ENCODE results near the gene AATF. TPM values are rescaled to one million over a fixed set of nuclear protein-coding genes. Genes with fewer than 3 reads are reported as not detected.

Gene AATF
- total RNA-seq: 10 to 100 TPM; 76.7 to 78.8 TPM

DNA sequence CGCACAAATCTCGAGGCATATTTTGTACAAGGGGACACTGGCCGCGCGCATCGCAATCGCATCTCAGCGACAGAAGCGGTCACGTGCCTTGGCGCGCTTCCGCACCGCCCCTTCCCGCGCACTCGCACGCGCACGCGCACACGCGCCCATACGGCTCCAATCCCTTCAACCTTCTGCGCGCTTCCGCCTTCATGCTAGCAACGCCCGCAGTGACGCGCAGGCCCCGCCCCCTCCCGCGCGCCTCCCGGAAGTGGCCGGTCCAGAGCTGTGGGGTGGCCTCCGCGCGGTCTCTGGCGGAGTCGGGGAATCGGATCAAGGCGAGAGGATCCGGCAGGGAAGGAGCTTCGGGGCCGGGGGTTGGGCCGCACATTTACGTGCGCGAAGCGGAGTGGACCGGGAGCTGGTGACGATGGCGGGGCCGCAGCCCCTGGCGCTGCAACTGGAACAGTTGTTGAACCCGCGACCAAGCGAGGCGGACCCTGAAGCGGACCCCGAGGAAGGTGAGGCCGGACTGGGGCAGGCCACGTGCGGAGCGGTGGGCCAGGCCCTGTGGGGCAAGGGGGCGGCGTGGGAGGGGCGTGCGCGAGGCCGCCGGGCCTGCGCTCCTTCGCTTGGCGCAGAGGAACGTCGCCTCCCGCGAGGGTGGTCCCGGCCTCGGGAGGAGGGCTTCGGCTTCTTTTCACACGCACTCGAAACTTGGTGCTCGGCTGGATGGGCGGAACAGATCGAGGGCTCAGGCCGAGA, at the start of gene AATF:
Gene AATF (plus strand): TSS at position 238 of the 744 bp plus-strand sequence. CDS start 172 bp downstream, at position 410.
- ChIA-PET POLR2A (interaction anchor here (0.5 to 2.2 kb wide), 22 partner anchors 11 to 410 kb away, joined by 3 to 10 read pairs (median 4); partner anchors contain the start of genes LHX1 and MRM1), CTCF (interaction anchor here (0.7 to 1.6 kb wide), 4 partner anchors 98 to 290 kb away, joined by 3 read pairs; no protein-coding TSS in a partner anchor)
- Mint-ChIP-seq H3K36me3 (ENCODE audit: low read depth) (peaks cover 41% of the 10 kb centered on the region), H3K27me3 (peaks cover 40% of the 10 kb centered on the region), H3K9me3 (no peaks in the 10 kb centered on the region), H3K4me3 (peak within 1 kb of the TSS; percentile 91), H3K27ac (peak within 1 kb of the TSS; percentile 89), H3K4me1 (peaks cover 49% of the 10 kb centered on the region)
- peak; percentile 97 for DNase-seq

DNA sequence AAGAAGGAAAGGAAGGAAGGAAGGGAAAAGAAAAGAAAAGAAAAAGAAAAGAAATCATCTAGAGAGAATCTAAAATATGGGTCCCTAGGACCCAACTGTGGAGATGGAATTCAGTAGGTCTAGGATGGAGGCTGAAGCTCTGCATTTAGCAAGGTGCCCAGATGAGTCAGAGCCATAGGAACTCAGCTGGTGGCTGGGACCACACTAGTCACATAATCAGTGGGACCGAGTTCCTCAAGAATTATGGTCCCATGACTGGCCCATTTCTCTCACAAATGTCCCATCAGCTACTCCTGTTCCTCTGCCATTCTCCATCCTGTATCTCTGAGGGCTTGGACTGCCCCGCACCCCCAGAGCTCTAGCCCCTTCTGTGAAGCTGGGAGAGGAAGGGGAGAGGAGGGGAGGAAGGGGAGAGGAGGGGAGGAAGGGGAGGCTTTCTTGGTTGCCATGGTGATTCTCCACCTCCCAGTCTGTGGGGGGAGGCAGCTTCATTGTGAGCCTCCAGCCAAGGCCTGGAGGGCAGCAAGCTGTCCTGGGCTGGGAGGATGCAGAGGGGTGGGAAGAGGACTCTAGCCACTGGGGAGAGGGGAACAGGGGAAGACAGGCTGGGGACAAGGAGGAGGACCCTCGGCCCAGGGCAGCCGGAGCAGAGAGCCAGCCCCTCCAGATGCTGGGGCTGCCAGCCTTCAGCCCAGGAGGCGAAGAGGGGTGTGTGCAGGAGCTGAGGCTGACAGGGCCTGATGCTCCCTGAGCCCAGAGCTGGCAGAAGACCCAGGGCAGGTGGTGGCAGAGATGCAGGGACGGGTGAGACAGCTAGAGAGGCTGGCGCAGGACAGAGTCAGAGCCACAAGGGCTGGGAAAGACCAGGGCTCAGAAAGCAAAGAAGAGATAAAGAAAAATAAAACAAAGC, 49.2 kb upstream of the AATF start:
- H3K27me3 Mint-ChIP-seq: peaks cover 19% of the 10 kb centered on the region
- H3K9me3 Mint-ChIP-seq: no peaks in the 10 kb centered on the region
- DNase-seq: no peak
- H3K36me3 Mint-ChIP-seq (ENCODE audit: low read depth): no peaks in the 10 kb centered on the region
- no peak overlapping the region for H3K27ac Mint-ChIP-seq
- no peaks in the 10 kb centered on the region for H3K4me1 Mint-ChIP-seq
- H3K4me3 Mint-ChIP-seq: no peak overlapping the region
- POLR2A ChIA-PET: no interaction called here
- CTCF ChIA-PET: no interaction called here

GRCh38 chr17:36900160-36900512, 48.6 kb upstream of the AATF start:
- Mint-ChIP-seq H3K4me1 (no peaks in the 10 kb centered on the region), H3K4me3 (no peak overlapping the region), H3K36me3 (ENCODE audit: low read depth) (no peaks in the 10 kb centered on the region), H3K27me3 (peaks cover 17% of the 10 kb centered on the region), H3K9me3 (no peaks in the 10 kb centered on the region), H3K27ac (no peak overlapping the region)
- CTCF ChIA-PET: no interaction called here
- no peak for DNase-seq
- POLR2A ChIA-PET: no interaction called here

DNA sequence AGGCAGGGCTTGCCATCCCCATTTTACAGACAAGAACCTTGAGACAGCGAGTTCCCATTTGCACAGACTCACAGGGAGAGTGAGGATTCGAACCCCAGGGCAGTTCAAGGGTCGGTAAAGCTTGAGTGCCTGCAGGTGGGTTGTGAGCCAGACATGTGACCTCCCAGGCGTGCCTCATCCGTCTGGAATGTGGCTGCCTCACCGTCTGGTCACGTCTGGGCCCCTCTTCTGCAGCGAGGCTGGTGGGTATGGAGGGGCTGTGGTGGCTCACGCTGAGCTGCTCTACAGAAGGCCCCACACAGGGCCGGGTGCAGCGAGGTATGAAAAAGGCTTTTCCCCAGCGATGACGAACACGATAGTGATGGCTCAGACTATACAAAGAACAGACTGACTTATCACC, 47.2 kb upstream of the AATF start:
- no peak overlapping the region for H3K27ac Mint-ChIP-seq
- H3K4me1 Mint-ChIP-seq: no peaks in the 10 kb centered on the region
- POLR2A ChIA-PET: no interaction called here
- H3K27me3 Mint-ChIP-seq: peaks cover 13% of the 10 kb centered on the region
- no peak for DNase-seq
- no peak overlapping the region for H3K4me3 Mint-ChIP-seq
- no peaks in the 10 kb centered on the region for H3K36me3 Mint-ChIP-seq (ENCODE audit: low read depth)
- CTCF ChIA-PET: no interaction called here
- H3K9me3 Mint-ChIP-seq: no peaks in the 10 kb centered on the region

DNA sequence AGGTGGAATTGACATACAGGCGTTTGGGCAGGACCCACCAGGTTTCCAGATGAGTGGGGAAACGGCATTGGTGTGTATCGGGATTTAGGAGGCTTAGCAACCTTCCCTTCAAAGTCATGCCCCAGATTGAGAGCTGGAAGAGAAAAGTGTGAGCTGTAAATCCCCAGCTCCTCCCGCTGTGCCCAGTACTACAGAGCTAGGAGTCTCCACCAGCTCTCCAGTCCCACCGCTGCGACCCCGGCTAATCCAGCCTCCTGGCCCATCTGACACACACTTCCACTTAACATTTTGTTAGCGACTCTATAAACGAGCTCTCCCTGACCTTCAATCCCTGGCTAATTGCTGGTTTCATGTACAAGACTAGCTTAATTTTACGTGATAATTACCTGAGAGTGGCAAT, 41.3 kb upstream of the AATF start:
- DNase-seq: no peak
- Mint-ChIP-seq H3K4me3 (no peak overlapping the region), H3K36me3 (ENCODE audit: low read depth) (no peaks in the 10 kb centered on the region), H3K4me1 (no peaks in the 10 kb centered on the region), H3K27ac (no peak overlapping the region), H3K9me3 (no peaks in the 10 kb centered on the region), H3K27me3 (peaks cover 30% of the 10 kb centered on the region)
- POLR2A ChIA-PET: no interaction called here
- CTCF ChIA-PET: no interaction called here

DNA sequence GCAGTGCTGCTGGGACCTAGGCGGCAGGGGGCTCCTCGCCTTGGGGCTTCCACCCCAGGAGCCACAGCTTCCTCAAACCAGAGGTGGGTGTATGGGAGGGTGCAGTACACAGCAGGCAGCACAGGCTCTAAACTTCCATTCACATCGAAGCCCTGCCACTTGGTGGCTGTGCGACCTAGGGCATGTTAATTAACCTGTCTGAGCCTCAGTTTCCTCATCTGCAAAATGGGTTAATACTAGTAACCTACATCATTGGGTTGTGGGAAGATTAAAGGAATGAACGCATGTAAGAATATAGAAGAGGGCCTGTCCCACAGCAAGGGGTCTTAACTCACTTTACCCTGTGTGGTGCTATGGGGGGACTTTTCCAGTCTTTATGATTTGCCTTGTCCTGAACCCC, 38.2 kb upstream of the AATF start:
- ChIA-PET POLR2A (no interaction called here), CTCF (interaction anchor here (0.5 kb wide), 1 partner anchor 906 kb away, joined by 3 read pairs; no protein-coding TSS in a partner anchor)
- Mint-ChIP-seq H3K27ac (no peak overlapping the region), H3K4me1 (no peaks in the 10 kb centered on the region), H3K9me3 (no peaks in the 10 kb centered on the region), H3K27me3 (peaks cover 26% of the 10 kb centered on the region), H3K36me3 (ENCODE audit: low read depth) (no peaks in the 10 kb centered on the region), H3K4me3 (no peak overlapping the region)
- DNase-seq: no peak

GRCh38 chr17:36911001-36911400, 37.8 kb upstream of the AATF start:
- DNase-seq: no peak
- ChIA-PET POLR2A (no interaction called here), CTCF (no interaction called here)
- no peak overlapping the region for H3K27ac Mint-ChIP-seq
- H3K27me3 Mint-ChIP-seq: peaks cover 26% of the 10 kb centered on the region
- H3K4me1 Mint-ChIP-seq: no peaks in the 10 kb centered on the region
- H3K9me3 Mint-ChIP-seq: no peaks in the 10 kb centered on the region
- no peak overlapping the region for H3K4me3 Mint-ChIP-seq
- H3K36me3 Mint-ChIP-seq (ENCODE audit: low read depth): no peaks in the 10 kb centered on the region

- Mint-ChIP-seq H3K4me3 (no peak overlapping the region), H3K27ac (no peak overlapping the region), H3K4me1 (no peaks in the 10 kb centered on the region), H3K36me3 (ENCODE audit: low read depth) (no peaks in the 10 kb centered on the region), H3K9me3 (no peaks in the 10 kb centered on the region), H3K27me3 (peaks cover 23% of the 10 kb centered on the region)
- no peak for DNase-seq
- CTCF ChIA-PET: no interaction called here
- POLR2A ChIA-PET: no interaction called here
Measured at GRCh38 chr17:36913132-36913531, 35.6 kb upstream of the AATF start.

GRCh38 chr17:36918211-36918691, 30.5 kb upstream of the AATF start:
- POLR2A ChIA-PET: no interaction called here
- Mint-ChIP-seq H3K27ac (no peak overlapping the region), H3K4me1 (peaks cover 11% of the 10 kb centered on the region), H3K36me3 (ENCODE audit: low read depth) (no peaks in the 10 kb centered on the region), H3K9me3 (no peaks in the 10 kb centered on the region), H3K27me3 (peaks cover 23% of the 10 kb centered on the region), H3K4me3 (no peak overlapping the region)
- DNase-seq: no peak
- CTCF ChIA-PET: no interaction called here

GRCh38 chr17:36919407-36919968, 29.3 kb upstream of the AATF start:
- no peaks in the 10 kb centered on the region for H3K36me3 Mint-ChIP-seq (ENCODE audit: low read depth)
- H3K4me3 Mint-ChIP-seq: no peak overlapping the region
- ChIA-PET POLR2A (no interaction called here), CTCF (no interaction called here)
- H3K9me3 Mint-ChIP-seq: no peaks in the 10 kb centered on the region
- H3K4me1 Mint-ChIP-seq: peaks cover 11% of the 10 kb centered on the region
- DNase-seq: no peak
- no peak overlapping the region for H3K27ac Mint-ChIP-seq
- H3K27me3 Mint-ChIP-seq: peaks cover 26% of the 10 kb centered on the region

GRCh38 chr17:36920032-36921005, 28.4 kb upstream of the AATF start:
- H3K9me3 Mint-ChIP-seq: no peaks in the 10 kb centered on the region
- H3K27me3 Mint-ChIP-seq: peaks cover 26% of the 10 kb centered on the region
- no peak overlapping the region for H3K27ac Mint-ChIP-seq
- no peak for DNase-seq
- H3K36me3 Mint-ChIP-seq (ENCODE audit: low read depth): no peaks in the 10 kb centered on the region
- ChIA-PET POLR2A (no interaction called here), CTCF (no interaction called here)
- peaks cover 11% of the 10 kb centered on the region for H3K4me1 Mint-ChIP-seq
- H3K4me3 Mint-ChIP-seq: no peak overlapping the region

- POLR2A ChIA-PET: interaction anchor here (1.1 kb wide), 1 partner anchor 17 kb away, joined by 3 read pairs; no protein-coding TSS in a partner anchor
- no peak overlapping the region for H3K27ac Mint-ChIP-seq
- peaks cover 11% of the 10 kb centered on the region for H3K4me1 Mint-ChIP-seq
- DNase-seq: peak; percentile 52
- CTCF ChIA-PET: no interaction called here
- H3K4me3 Mint-ChIP-seq: no peak overlapping the region
- no peaks in the 10 kb centered on the region for H3K9me3 Mint-ChIP-seq
- H3K27me3 Mint-ChIP-seq: peaks cover 30% of the 10 kb centered on the region
- no peaks in the 10 kb centered on the region for H3K36me3 Mint-ChIP-seq (ENCODE audit: low read depth)
Measured at GRCh38 chr17:36921095-36921851, 27.5 kb upstream of the AATF start.
